ENCODE results near the gene MYRF.

DNA sequence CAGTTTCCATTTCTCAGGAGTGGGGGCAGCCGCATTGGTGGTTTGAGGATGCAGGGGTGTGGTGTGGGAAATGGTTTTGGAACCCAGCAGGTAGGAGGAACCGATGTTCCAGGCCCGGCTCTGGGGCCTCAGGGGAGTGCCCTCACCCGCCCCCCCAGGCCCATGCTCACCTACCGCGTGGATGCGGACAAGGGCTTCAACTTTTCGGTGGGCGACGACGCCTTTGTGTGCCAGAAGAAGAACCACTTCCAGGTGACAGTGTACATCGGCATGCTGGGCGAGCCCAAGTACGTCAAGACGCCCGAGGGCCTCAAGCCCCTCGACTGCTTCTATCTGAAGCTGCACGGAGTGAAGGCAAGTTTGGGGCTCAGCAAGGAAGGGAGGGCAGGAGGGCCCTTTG, 21.4 kb downstream of the MYRF start:
- TF ChIP-seq, protein P1, sequence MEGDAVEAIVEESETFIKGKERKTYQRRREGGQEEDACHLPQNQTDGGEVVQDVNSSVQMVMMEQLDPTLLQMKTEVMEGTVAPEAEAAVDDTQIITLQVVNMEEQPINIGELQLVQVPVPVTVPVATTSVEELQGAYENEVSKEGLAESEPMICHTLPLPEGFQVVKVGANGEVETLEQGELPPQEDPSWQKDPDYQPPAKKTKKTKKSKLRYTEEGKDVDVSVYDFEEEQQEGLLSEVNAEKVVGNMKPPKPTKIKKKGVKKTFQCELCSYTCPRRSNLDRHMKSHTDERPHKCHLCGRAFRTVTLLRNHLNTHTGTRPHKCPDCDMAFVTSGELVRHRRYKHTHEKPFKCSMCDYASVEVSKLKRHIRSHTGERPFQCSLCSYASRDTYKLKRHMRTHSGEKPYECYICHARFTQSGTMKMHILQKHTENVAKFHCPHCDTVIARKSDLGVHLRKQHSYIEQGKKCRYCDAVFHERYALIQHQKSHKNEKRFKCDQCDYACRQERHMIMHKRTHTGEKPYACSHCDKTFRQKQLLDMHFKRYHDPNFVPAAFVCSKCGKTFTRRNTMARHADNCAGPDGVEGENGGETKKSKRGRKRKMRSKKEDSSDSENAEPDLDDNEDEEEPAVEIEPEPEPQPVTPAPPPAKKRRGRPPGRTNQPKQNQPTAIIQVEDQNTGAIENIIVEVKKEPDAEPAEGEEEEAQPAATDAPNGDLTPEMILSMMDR (IDR thresholded peaks at IDR 0.05) = no peak
- TF ChIP-seq EP300 (IDR thresholded peaks at IDR 0.05) = no peak
- TF ChIP-seq POLR2A (IDR thresholded peaks at IDR 0.05) = no peak
- no peak for TF ChIP-seq POLR2AphosphoS5 (IDR thresholded peaks at IDR 0.05)

Data from stomach (tissue), 4 donors.